Measurements from ENCODE around the gene POLR1H. TPM values are rescaled to one million over a fixed set of nuclear protein-coding genes. Genes with fewer than 3 reads are reported as not detected.
A peak's percentile ranks its signal among the peaks of the same experiment; 100 is the strongest.
"Not testable (repeated sequence)": the region's sequence is repeated elsewhere in the genome, so short reads cannot be mapped to it uniquely, and the experiment has no call there.

Gene POLR1H, protein sequence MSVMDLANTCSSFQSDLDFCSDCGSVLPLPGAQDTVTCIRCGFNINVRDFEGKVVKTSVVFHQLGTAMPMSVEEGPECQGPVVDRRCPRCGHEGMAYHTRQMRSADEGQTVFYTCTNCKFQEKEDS
- 22.0 and 22.4 TPM in 2 replicates for total RNA-seq
- polyA plus RNA-seq: 26.8 and 55.1 TPM in 2 replicates

- Histone ChIP-seq H3K27ac (peak within 1 kb of the TSS; percentile 93), H3K9me3 (ENCODE audit: low read depth) (no peaks in the 10 kb centered on the region), H3K27me3 (no peaks in the 10 kb centered on the region), H3K4me3 (peak within 1 kb of the TSS; percentile 86), H3K36me3 (no peaks in the 10 kb centered on the region), H3K4me1 (ENCODE audit: low read depth) (no peaks in the 10 kb centered on the region)
- no peak for TF ChIP-seq CTCF (IDR thresholded peaks at IDR 0.05; ENCODE audit: low read depth, low read length)
- DNase-seq (ENCODE audit: low read depth in 1 of 2, low spot score in 1 of 2): peak; percentile 98 to 99
These were observed at the start of gene POLR1H for GRCh38 chr6:30061092-30061857. Gene POLR1H (plus strand): TSS chr6:30061265. CDS start chr6:30061525, 260 bp downstream.

- no peaks in the 10 kb centered on the region for H3K9me3 ChIP-seq (ENCODE audit: low read depth)
- TF ChIP-seq CTCF (IDR thresholded peaks at IDR 0.05; ENCODE audit: low read depth, low read length): peak; percentile 85
- H3K4me1 ChIP-seq (ENCODE audit: low read depth): no peaks in the 10 kb centered on the region
- DNase-seq (ENCODE audit: low read depth in 1 of 2, low spot score in 1 of 2): peak; percentile 21 to 34
- peaks cover 16% of the 10 kb centered on the region for H3K27me3 ChIP-seq
- no peak overlapping the region for H3K27ac ChIP-seq
- no peaks in the 10 kb centered on the region for H3K36me3 ChIP-seq
- no peak overlapping the region for H3K4me3 ChIP-seq
These were observed 47.7 kb upstream of the POLR1H start for GRCh38 chr6:30013291-30013922.

- no peaks in the 10 kb centered on the region for H3K27me3 ChIP-seq
- no peaks in the 10 kb centered on the region for H3K9me3 ChIP-seq (ENCODE audit: low read depth)
- no peaks in the 10 kb centered on the region for H3K36me3 ChIP-seq
- H3K4me1 ChIP-seq (ENCODE audit: low read depth): no peaks in the 10 kb centered on the region
- no peak overlapping the region for H3K4me3 ChIP-seq
- H3K27ac ChIP-seq: no peak overlapping the region
- no peak for TF ChIP-seq CTCF (IDR thresholded peaks at IDR 0.05; ENCODE audit: low read depth, low read length)
- no peak for DNase-seq (ENCODE audit: low read depth in 1 of 2, low spot score in 1 of 2)
These were observed 41.2 kb upstream of the POLR1H start for GRCh38 chr6:30019819-30020218.

- Histone ChIP-seq H3K27ac (no peak overlapping the region), H3K9me3 (ENCODE audit: low read depth) (no peaks in the 10 kb centered on the region), H3K36me3 (no peaks in the 10 kb centered on the region), H3K4me3 (no peak overlapping the region), H3K4me1 (ENCODE audit: low read depth) (no peaks in the 10 kb centered on the region), H3K27me3 (no peaks in the 10 kb centered on the region)
- DNase-seq (ENCODE audit: low read depth in 1 of 2, low spot score in 1 of 2): no peak
- TF ChIP-seq CTCF (IDR thresholded peaks at IDR 0.05; ENCODE audit: low read depth, low read length): no peak
These were observed 40.4 kb upstream of the POLR1H start for GRCh38 chr6:30020626-30021025.

DNA sequence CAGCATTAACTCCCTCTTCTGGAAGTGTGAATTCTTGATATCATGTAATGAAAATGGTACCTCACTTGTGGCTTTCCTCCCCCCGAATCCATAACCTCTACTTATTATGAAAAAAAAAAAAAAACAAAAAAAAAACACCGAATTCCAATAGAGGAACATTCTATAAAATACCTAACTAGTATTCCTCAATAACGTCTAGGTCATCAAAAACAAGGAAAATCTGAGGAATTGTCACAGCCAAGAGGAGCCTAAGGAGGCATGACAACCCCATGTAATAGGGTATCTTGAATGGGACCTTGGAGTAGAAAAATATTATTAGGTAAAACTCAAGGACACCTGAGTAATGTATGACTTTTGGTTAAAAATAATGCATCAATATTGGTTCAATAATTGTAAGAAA is 38.9 kb upstream of the POLR1H start:
- Histone ChIP-seq H3K27me3 (no peaks in the 10 kb centered on the region), H3K27ac (no peak overlapping the region)
- no peak for TF ChIP-seq CTCF (IDR thresholded peaks at IDR 0.05; ENCODE audit: low read depth, low read length)

GRCh38 chr6:30022712-30023111 is 38.4 kb upstream of the POLR1H start:
- H3K4me1 ChIP-seq (ENCODE audit: low read depth); H3K9me3 ChIP-seq (ENCODE audit: low read depth); H3K4me3 ChIP-seq; DNase-seq (ENCODE audit: low read depth in 1 of 2, low spot score in 1 of 2); H3K27me3 ChIP-seq; H3K27ac ChIP-seq; H3K36me3 ChIP-seq: not testable (repeated sequence)

More for the DNA sequence above, 38.9 kb upstream of the POLR1H start:
- H3K36me3 ChIP-seq: no peaks in the 10 kb centered on the region
- H3K9me3 ChIP-seq (ENCODE audit: low read depth): no peaks in the 10 kb centered on the region
- no peak for DNase-seq (ENCODE audit: low read depth in 1 of 2, low spot score in 1 of 2)
- H3K4me1 ChIP-seq (ENCODE audit: low read depth): no peaks in the 10 kb centered on the region
- H3K4me3 ChIP-seq: no peak overlapping the region
